Measurements from ENCODE around the gene ARHGEF9.
"Not testable (repeated sequence)": the region's sequence is repeated elsewhere in the genome, so short reads cannot be mapped to it uniquely, and the experiment has no call there.

The ARHGEF9 gene

GRCh38 chrX:63656871-63657580 is 128.0 kb downstream of the ARHGEF9 start:
- H3K4me1 Mint-ChIP-seq = no peaks in the 10 kb centered on the region
- H3K4me3 Mint-ChIP-seq = no peak overlapping the region
- H3K27ac Mint-ChIP-seq = no peak overlapping the region
- peaks cover 15% of the 10 kb centered on the region for H3K36me3 Mint-ChIP-seq
- DNase-seq (ENCODE audit: low spot score in 2 of 2) (no peak), ATAC-seq (no peak)
- H3K9me3 Mint-ChIP-seq = no peaks in the 10 kb centered on the region

DNA sequence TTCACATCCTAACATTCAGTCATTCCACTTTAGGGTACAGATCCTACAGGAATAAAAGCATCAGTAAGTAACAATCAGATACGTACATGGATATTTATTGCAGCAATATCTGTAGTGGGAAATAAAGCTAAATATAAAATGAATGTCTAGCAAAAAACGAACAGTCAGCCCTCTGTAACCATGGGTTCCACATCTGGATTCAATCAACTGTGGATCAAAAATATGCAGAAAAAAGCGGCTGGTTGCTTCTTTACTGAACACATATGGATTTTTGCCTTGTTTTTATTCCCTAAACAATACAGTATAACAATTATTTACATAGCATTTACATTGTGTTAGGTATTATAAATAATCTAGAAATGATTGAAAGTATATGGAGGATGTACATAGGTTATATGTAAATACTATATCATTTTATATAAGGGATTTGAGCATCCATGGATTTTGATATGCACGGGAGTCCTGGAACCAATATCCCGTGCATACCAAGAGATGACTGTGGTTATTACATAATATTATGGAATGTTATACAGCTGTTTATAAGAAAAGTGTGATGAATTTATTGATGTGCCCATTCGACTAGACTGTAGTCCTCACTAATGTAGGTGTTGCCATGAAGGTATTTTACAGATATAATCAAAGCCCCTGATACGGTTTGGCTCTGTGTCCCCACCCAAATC is 132.8 kb downstream of the ARHGEF9 start:
- no peaks in the 10 kb centered on the region for H3K9me3 Mint-ChIP-seq
- H3K36me3 Mint-ChIP-seq = peaks cover 6% of the 10 kb centered on the region

DNA sequence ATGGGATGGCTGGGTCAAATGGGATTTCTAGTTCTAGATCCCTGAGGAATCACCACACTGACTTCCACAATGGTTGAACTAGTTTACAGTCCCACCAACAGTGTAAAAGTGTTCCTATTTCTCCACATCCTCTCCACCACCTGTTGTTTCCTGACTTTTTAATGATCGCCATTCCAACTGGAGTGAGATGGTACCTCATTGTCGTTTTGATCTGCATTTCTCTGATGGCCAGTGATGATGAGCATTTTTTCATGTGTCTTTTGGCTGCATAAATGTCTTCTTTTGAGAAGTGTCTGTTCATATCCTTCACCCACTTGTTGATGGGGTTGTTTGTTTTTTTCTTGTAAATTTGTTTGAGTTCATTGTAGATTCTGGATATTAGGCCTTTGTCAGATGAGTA is 139.3 kb downstream of the ARHGEF9 start:
- H3K4me1 Mint-ChIP-seq; ATAC-seq; H3K4me3 Mint-ChIP-seq; H3K9me3 Mint-ChIP-seq; H3K27ac Mint-ChIP-seq; DNase-seq (ENCODE audit: low spot score in 2 of 2): not testable (repeated sequence)
- peaks cover 15% of the 10 kb centered on the region for H3K36me3 Mint-ChIP-seq

More for the DNA sequence above, 132.8 kb downstream of the ARHGEF9 start:
- no peak for DNase-seq (ENCODE audit: low spot score in 2 of 2)
- H3K4me3 Mint-ChIP-seq = no peak overlapping the region
- no peak for ATAC-seq
- no peak overlapping the region for H3K27ac Mint-ChIP-seq
- no peaks in the 10 kb centered on the region for H3K4me1 Mint-ChIP-seq

DNA sequence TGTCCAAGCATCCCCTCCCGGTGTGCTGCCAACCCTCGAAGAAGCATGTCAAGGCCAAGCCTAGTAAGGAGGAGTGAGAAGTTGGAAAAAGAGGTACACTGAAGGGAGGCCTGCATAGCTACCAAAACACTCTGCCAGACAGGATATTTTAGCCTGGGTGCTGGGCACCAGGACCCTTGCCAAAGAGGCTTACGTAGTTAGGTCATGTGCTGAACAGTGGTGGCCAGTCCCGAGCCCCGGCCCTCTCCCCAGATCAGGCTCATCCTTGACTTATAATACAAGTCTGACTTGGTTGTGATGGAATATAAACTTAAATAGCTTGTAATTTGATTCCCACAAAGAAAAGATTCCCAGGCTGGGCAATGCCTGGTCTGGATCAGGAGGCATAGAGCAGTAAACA is 149.3 kb downstream of the ARHGEF9 start:
- ATAC-seq (no peak), DNase-seq (ENCODE audit: low spot score in 2 of 2) (no peak)
- H3K4me3 Mint-ChIP-seq = no peak overlapping the region
- H3K36me3 Mint-ChIP-seq = peaks cover 2% of the 10 kb centered on the region
- no peaks in the 10 kb centered on the region for H3K4me1 Mint-ChIP-seq
- no peak overlapping the region for H3K27ac Mint-ChIP-seq
- no peaks in the 10 kb centered on the region for H3K9me3 Mint-ChIP-seq

GRCh38 chrX:63613531-63614028 is 171.4 kb downstream of the ARHGEF9 start:
- DNase-seq (ENCODE audit: low spot score in 2 of 2) (no peak), ATAC-seq (no peak)
- Mint-ChIP-seq H3K9me3 (peaks cover 4% of the 10 kb centered on the region), H3K4me1 (no peaks in the 10 kb centered on the region), H3K4me3 (no peak overlapping the region), H3K27ac (no peak overlapping the region), H3K36me3 (no peaks in the 10 kb centered on the region)

DNA sequence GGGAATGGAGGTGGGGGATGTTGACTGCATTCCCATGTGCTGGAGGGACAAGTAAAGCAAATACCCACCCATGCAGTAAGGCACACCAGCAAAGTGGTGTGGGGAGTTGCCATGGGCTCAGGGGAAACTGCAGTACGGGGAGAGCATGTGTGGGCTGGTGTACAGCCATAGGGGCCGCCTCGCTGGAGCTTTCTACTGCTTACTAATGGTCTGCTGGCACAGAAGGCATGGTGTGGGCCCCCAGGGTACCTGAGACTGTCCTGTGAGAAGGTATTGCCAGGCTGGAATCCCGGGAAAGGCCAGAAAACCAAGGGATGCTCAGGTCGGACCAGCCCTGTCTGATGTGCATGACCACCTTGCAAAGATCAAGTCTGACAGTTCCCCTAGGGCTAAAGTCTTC is 199.1 kb downstream of the ARHGEF9 start:
- Mint-ChIP-seq H3K4me3 (no peak overlapping the region), H3K36me3 (no peaks in the 10 kb centered on the region), H3K9me3 (peaks cover 3% of the 10 kb centered on the region), H3K27ac (no peak overlapping the region), H3K4me1 (no peaks in the 10 kb centered on the region)
- DNase-seq (ENCODE audit: low spot score in 2 of 2) (no peak), ATAC-seq (no peak)
